ENCODE measurements around the gene SIT1. TPM values are rescaled to one million over a fixed set of nuclear protein-coding genes. Genes with fewer than 3 reads are reported as not detected.

The SIT1 gene, protein sequence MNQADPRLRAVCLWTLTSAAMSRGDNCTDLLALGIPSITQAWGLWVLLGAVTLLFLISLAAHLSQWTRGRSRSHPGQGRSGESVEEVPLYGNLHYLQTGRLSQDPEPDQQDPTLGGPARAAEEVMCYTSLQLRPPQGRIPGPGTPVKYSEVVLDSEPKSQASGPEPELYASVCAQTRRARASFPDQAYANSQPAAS
- 10 to 100 TPM; 24.2 to 44.9 (median 27.5) TPM for total RNA-seq
- 10 to 100 TPM; 71.7 to 82.7 (median 82.7) TPM for polyA plus RNA-seq
- long read RNA-seq, donor 1, transcript SIT1-201 (5 exons, 1,231 nt): major isoform, 11 of 12 reads
- long read RNA-seq, donor 1, partial matches to known transcripts: 0 of 12 reads
- long read RNA-seq, donor 1, other reads (novel, unspliced or antisense): 0 of 12 reads
- long read RNA-seq, donor 2, transcript SIT1-201 (5 exons, 1,231 nt): major isoform, 12 of 14 reads
- long read RNA-seq, donor 2, partial matches to known transcripts: 0 of 14 reads
- long read RNA-seq, donor 2, other reads (novel, unspliced or antisense): 0 of 14 reads

DNA sequence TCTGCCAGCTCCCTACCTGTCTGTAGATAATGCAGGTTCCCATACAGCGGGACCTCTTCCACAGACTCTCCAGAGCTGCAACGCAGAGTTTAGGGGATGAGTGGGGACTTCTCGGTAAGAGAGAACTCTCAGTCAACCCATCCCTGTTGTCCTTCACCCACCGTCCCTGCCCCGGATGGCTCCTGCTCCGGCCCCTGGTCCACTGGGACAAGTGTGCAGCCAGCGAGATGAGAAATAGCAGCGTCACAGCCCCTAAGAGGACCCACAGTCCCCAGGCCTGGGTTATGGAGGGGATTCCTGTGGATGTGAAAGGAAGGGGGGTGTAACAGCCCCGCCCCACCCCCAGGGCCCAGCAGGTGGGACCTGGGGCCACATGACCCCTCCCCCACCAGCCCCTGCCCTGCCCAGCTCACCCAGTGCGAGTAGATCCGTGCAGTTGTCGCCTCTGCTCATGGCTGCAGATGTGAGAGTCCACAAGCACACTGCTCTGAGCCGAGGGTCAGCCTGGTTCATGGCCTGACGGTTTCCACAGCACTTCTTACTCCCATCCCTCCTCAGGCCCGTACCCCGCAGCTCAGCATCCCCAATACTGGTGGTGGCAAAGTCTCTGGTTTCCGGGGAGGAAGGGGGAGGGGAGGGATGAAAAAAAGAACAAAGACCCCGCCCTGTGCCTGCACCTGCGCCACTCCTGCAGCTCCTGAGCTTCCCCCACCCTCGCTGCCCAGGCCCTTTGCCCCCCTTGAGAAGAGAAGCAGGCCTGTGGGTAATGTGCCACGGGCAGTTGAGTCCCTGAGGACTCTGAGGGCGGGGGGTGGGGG lies at the start of gene SIT1:
SIT1 (minus strand) TSS at position 591 of the 818 bp plus-strand sequence; CDS start at position 513, 78 bp downstream.
- WGBS, 5 donors: 52 to 62% (median 57%) methylated on average over 12 to 22 of the region's 22 CpGs
- peak; percentile 82 for DNase-seq
- intact Hi-C loops (cut with DNase I; ENCODE audit: low total_unique reads): no loop called here
- Histone ChIP-seq H3K4me1 (peaks cover 30 to 87% (median 59%) of the 10 kb centered on the region in 6 donors), H3K4me3 (peak within 1 kb of the TSS; percentile 41 to 73 (median 54)), H3K27me3 (replicated peaks in 1 of 7) (no peaks in the 10 kb centered on the region), H3K27ac (peak within 1 kb of the TSS; percentile 68 to 95 (median 81)), H3K36me3 (no peaks in the 10 kb centered on the region), H3K9me3 (no peaks in the 10 kb centered on the region)
- TF ChIP-seq POLR2AphosphoS5 (IDR thresholded peaks at IDR 0.05): peak in 1 of 3 donors; percentile 30
- TF ChIP-seq, protein P1, sequence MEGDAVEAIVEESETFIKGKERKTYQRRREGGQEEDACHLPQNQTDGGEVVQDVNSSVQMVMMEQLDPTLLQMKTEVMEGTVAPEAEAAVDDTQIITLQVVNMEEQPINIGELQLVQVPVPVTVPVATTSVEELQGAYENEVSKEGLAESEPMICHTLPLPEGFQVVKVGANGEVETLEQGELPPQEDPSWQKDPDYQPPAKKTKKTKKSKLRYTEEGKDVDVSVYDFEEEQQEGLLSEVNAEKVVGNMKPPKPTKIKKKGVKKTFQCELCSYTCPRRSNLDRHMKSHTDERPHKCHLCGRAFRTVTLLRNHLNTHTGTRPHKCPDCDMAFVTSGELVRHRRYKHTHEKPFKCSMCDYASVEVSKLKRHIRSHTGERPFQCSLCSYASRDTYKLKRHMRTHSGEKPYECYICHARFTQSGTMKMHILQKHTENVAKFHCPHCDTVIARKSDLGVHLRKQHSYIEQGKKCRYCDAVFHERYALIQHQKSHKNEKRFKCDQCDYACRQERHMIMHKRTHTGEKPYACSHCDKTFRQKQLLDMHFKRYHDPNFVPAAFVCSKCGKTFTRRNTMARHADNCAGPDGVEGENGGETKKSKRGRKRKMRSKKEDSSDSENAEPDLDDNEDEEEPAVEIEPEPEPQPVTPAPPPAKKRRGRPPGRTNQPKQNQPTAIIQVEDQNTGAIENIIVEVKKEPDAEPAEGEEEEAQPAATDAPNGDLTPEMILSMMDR (IDR thresholded peaks at IDR 0.05 in 8 of 11, conservative IDR thresholded peaks at IDR 0.05 in 3 of 11): no peak
- no peak for TF ChIP-seq POLR2A (IDR thresholded peaks at IDR 0.05)

DNA sequence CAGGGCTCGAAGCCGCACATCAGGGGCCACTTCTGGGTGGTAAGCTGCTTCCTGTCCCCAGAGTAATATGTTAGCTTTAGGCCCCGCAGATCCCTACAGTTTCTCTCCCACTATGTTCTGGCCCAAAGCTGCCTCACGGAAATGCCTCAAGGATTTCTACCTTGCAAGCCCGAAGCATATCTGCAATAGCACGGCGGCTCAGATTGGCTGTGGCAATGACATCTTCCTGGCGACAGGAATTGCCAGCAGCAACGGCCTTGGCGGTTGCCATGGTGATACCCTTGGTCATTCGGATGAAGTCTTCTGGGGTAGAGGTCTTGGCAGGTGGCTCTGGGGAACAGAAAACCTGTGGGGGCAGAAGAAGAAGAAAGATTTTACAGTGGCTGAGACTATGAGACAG lies 49.3 kb upstream of the SIT1 start:
- peak in 2 of 3 donors; percentile 69 to 75 for TF ChIP-seq POLR2AphosphoS5 (IDR thresholded peaks at IDR 0.05)
- no peak for TF ChIP-seq POLR2A (IDR thresholded peaks at IDR 0.05)
- H3K27me3 ChIP-seq (replicated peaks in 1 of 7): no peaks in the 10 kb centered on the region
- H3K4me3 ChIP-seq: no peak overlapping the region
- 70 to 91% (median 75%) methylated on average over 11 of the region's 11 CpGs for WGBS, 5 donors
- intact Hi-C loops (cut with DNase I; ENCODE audit: low total_unique reads): no loop called here
- peaks cover 4 to 73% (median 21%) of the 10 kb centered on the region in 6 donors for H3K4me1 ChIP-seq
- no peaks in the 10 kb centered on the region for H3K9me3 ChIP-seq
- DNase-seq: peak; percentile 85
- peaks cover 20 to 98% (median 93%) of the 10 kb centered on the region in 6 donors for H3K36me3 ChIP-seq
- H3K27ac ChIP-seq: peak overlapping the region in 6 of 8 donors; percentile 22 to 86 (median 70)

DNA sequence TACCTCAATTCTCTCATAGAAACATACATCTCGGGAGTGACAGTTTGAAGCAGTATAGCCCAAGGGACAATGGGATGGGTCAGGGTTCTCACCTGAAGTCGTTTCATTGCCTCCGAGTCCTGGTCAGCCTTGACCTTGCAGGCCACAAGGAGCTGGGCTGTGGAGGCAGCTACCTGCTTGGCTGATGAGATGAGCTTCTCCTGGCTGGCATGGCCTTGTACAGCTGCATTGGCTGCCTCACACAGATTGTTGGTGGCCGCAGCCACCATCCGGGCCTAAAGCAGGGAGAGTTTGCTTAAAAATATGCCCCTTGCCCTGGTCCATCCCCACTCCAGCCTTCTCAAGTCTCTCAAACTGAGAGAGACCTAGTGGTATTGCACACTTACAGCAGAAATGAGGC lies 47.5 kb upstream of the SIT1 start:
- 88 to 94% (median 92%) methylated on average over 4 to 5 of the region's 5 CpGs for WGBS, 5 donors
- intact Hi-C loops (cut with DNase I; ENCODE audit: low total_unique reads): no loop called here
- Histone ChIP-seq H3K27ac (peak overlapping the region in 5 of 8 donors; percentile 64 to 86 (median 72)), H3K36me3 (peaks cover 14 to 80% (median 75%) of the 10 kb centered on the region in 6 donors), H3K27me3 (replicated peaks in 1 of 7) (no peaks in the 10 kb centered on the region), H3K4me1 (peaks cover 4 to 57% (median 17%) of the 10 kb centered on the region in 6 donors), H3K9me3 (no peaks in the 10 kb centered on the region), H3K4me3 (no peak overlapping the region)
- peak; percentile 53 for DNase-seq
- no peak for TF ChIP-seq POLR2A (IDR thresholded peaks at IDR 0.05)
- TF ChIP-seq POLR2AphosphoS5 (IDR thresholded peaks at IDR 0.05): peak in 1 of 3 donors; percentile 40
- TF ChIP-seq, protein P1 (IDR thresholded peaks at IDR 0.05 in 8 of 11, conservative IDR thresholded peaks at IDR 0.05 in 3 of 11): no peak

DNA sequence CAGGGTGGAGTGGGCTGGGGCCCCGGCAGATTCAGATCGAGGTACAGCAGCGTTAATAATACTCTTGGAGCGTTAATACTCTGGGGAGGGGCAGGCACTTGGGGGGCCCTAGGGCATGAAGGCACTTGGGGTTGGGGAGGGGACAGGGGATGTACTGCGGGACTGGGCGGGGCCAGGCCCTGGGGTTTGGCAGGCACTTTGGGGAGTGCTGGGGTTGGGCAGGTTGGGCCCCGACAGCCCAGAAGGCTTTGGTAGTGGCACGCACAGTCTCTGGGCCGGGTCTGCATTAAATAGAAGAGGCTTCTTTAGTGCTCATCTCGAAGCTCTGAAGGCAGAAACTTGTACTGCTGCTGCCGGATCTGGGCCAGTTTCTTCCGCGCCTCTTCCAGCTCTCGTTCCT lies 46.8 kb upstream of the SIT1 start:
- WGBS, 5 donors: 82 to 92% (median 88%) methylated on average over 13 to 14 of the region's 14 CpGs
- Histone ChIP-seq H3K27me3 (replicated peaks in 1 of 7) (no peaks in the 10 kb centered on the region), H3K4me1 (peaks cover 4 to 57% (median 17%) of the 10 kb centered on the region in 6 donors), H3K9me3 (no peaks in the 10 kb centered on the region), H3K36me3 (peaks cover 10 to 73% (median 68%) of the 10 kb centered on the region in 6 donors), H3K4me3 (no peak overlapping the region), H3K27ac (peak overlapping the region in 5 of 8 donors; percentile 28 to 75 (median 64))
- DNase-seq: peak; percentile 74
- TF ChIP-seq POLR2AphosphoS5 (IDR thresholded peaks at IDR 0.05): no peak
- TF ChIP-seq POLR2A (IDR thresholded peaks at IDR 0.05): no peak
- TF ChIP-seq, protein P1 (IDR thresholded peaks at IDR 0.05 in 8 of 11, conservative IDR thresholded peaks at IDR 0.05 in 3 of 11): no peak
- intact Hi-C loops (cut with DNase I; ENCODE audit: low total_unique reads): no loop called here

All from spleen (tissue), 13 donors.